Epithelial cell of esophagus (primary cell): Measurements from ENCODE around the gene TM9SF1.

ENCODE experiments used
- DNase-seq: peaks from one replicate; pipeline ENCODE4 v3.0.0; 2010; ENCODE audit warnings: low read depth
- H3K4me3 ChIP-seq: 2 replicates; pipeline ENCODE4 v1.5.1; 2011; ENCODE audit warnings: mild to moderate bottlenecking, low read length, control low read depth
- CTCF ChIP-seq: IDR thresholded peaks from 2 replicates; pipeline ENCODE4 v1.5.1; 2011; ENCODE audit warnings: low read depth, mild to moderate bottlenecking, low read length, control low read depth, inconsistent platforms; ENCODE audit not compliant: insufficient read depth; ENCODE audit errors: missing control alignments

The TM9SF1 gene

GRCh38 chr14:24179961-24180796 is 15.1 kb downstream of the TM9SF1 start:
- no peak overlapping the region for H3K4me3 ChIP-seq
- DNase-seq: peak; percentile 39
- TF ChIP-seq CTCF: no peak

- H3K4me3 ChIP-seq: no peak overlapping the region
- no peak for DNase-seq
- TF ChIP-seq CTCF: no peak
Measured at GRCh38 chr14:24179294-24179960, 15.8 kb downstream of the TM9SF1 start.

- no peak for DNase-seq
- no peak for TF ChIP-seq CTCF
- no peak overlapping the region for H3K4me3 ChIP-seq
Measured at GRCh38 chr14:24178399-24179178, 16.7 kb downstream of the TM9SF1 start.

GRCh38 chr14:24177891-24178290 is 17.4 kb downstream of the TM9SF1 start:
- no peak overlapping the region for H3K4me3 ChIP-seq
- DNase-seq: no peak
- TF ChIP-seq CTCF: no peak

- TF ChIP-seq CTCF: no peak
- DNase-seq: no peak
- no peak overlapping the region for H3K4me3 ChIP-seq
Measured at GRCh38 chr14:24177041-24177825, 18.0 kb downstream of the TM9SF1 start.

- no peak for DNase-seq
- TF ChIP-seq CTCF: no peak
- no peak overlapping the region for H3K4me3 ChIP-seq
Measured at GRCh38 chr14:24176599-24176998, 18.6 kb downstream of the TM9SF1 start.
